NCI-H2227 (cell line): ENCODE results near the gene MRM2.

Experiments
- DNase-seq: peaks from one replicate; lab custom pipeline; 2025; ENCODE audit not compliant: unreplicated experiment; lab: John Stamatoyannopoulos, UW

MRM2 gene

DNA sequence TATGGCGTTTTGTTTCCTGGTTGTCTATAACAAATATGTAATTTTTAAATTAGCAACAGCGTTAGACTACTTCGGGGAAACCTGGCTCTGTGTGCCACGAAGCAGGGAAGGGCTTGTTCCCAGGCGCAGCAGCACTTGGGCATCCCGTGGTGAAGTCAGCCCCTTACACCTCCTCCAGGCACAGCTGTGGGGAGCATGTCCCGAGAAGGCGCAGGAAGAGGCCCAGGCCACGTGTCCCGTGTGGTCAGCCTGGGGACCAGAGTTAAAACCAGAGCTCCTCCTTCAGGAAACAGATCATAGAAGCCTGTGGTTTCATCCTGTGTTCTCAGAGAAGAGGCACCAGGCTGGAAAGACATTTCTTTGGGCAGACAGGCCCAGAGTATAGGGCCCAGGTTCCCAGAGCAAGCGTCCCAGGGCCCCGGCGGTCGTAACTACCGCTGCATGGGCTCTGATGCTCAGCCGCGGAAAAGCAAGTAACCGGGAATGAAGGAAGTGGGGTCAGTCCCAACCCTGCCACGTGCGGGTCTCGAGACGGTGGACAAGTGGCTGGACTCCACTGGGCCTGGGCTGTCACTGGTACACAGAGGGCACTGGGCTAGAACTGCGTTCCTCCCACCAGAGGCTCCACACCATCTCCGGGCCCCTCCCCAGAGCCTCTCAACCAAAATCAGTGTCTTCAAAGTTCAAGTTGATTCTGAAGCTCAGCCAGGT, 7.1 kb upstream of the MRM2 start:
- DNase-seq: no peak

DNA sequence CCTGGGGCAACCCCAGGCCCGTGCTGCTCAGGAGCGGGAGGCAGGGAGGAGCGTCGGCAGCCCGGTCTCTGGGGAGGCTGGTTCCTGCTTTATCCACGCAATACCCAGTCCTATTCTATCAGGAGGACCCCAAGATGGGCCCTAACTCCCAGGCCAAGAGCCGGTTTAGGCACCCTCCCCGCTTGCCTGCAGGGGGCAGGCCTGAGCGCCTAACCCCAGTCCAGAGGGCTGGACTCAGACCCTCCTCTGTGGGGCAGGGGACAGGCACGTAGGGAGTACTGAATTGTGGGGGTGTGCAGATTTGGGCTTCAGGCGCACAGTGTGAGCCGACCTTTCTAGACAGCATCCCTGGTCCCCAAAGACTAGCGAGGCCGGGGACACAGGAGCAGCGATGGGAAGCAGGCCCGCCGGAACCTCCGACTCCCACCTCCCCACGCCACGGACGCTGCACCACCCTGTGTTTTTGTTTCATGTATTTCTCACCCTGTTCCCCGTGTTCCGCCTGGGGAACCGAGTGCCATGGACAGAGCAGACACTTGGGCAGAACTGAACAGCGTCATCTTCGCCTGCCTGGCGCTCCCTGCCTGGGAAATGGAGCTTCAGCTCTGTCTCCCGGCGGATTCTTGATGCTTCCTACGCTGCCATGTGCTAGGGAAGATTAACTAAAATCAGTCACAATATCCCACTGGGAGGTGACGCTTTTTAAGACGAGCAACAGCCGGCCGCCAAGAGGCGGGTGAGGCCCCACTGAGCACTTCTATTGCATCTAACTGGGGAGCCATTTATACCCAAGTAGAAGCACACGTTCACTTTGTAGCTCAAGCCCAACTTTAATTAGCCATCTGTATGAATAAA, 5.4 kb upstream of the MRM2 start:
- DNase-seq: no peak

DNA sequence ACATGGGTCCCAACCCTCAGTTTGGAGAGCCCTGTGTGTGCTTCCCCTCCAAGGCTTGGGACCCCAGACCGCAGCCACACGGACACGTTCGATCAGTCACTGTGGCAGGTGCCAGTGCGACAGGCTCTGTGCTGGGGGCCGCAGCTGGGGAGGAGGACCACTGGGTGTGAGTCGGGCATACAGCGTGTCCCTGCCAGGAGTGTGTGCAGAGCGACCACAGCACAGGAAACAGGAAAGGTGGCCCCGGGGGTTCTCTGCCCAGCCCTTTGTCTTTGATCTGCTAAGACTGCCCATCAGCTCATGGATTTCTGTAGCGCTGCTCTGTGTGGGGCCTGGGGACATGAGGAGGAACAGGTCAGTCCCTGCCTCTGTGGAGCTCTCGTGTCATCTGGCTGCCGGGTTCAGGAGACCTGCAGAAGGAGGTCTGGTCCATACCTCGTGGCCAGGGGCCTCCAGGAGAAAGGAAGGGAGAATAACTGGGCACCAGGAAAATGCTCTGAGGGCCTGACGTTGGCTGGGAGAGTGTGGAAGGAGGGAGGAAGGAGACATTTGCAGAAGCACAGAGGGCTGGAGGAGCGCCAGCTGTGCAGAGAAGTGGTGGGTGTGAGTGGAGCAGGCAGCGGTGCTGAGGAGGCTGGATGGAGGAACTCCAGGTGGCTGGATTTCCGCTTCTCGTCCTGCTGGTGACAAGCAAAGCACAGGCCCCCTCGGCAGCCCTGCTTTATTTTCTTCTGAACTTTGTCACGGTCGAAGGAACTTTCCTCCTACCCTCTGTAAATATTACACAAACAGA, 4.1 kb upstream of the MRM2 start:
- no peak for DNase-seq

DNA sequence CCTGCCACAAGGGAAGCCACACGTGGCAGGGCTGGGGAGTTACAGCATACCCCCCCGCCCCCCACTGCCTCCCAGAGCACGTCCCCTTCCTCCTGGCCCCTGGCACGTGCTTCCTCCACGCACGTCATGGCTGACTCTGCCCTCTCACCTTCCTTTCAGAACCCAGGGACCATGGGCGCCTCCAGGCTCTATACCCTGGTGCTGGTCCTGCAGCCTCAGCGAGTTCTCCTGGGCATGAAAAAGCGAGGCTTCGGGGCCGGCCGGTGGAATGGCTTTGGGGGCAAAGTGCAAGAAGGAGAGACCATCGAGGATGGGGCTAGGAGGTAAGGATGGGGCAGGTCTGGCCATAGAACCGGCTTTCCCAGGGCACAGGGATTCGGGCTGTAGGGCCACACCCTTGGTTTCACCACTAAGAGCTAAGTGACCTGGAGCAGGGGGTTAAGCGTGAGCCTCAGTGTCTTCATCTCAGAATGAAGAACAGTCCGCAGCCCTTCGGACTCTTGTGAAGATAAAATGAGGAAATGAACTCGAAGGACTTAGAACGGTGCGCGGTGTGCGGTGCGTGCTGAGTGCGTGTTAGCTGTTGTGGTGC, 2.5 kb upstream of the MRM2 start:
- no peak for DNase-seq

DNA sequence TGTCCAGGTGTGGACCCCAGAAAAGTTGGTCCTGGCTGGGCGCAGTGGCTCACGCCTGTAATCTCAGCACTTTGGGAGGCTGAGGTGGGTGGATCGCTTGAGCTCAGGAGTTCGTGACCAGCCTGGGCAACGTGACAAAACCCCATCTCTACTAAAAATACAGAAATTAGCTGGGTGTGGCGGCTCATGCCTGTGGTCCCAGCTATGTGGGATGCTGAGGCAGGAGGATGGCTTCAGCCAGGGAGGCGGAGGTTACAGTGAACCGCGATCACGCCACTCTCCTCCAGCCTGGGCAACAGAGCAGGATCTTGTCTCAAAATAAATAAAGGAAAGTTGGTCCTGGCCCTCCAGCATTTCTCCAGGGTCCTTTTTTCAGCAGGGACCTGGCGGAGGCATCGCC, 1.5 kb upstream of the MRM2 start:
- DNase-seq: no peak

DNA sequence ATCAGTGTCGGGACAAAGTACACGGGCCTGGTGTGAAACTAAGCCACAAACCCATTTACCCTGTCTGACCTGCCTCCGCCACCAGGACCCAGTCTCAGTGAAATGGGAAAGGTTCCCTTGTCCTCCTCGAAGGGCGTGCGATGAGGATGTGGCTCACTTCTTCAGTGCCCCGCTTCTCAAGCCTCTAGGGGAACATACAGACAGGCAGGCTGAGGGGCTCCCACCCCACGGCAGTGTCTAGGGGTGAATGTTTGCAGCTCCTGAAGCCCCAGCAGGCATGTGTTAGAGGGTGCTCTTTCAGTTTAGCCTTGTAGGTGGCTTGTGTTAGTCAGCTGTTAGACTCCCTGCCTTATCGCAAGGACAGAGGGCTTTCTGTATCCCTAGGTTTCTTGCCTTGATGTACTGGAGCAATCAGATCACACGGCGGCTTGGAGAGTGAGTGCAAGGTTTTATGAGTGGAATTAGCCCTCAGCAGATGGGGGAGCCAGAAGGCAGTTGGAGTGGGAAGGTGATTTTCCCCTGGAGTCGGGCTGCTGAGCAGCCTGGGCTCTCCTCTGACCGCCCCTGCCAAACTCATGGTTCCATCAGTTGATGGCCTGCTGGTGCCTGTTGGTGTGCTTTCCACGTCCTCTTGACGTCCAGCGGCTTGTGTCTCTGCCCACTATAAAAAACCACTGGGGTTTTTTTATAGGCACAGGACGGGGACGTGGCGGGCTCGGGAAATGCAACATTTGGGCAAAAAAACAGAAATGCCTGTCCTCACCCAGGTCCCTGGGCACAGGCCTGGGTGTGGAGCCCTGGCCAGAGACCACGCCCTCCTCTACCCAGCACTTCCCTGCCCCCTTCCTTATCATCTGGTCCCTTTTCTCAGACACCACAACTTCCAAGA, 780 bp upstream of the MRM2 start:
- peak; percentile 36 for DNase-seq

DNA sequence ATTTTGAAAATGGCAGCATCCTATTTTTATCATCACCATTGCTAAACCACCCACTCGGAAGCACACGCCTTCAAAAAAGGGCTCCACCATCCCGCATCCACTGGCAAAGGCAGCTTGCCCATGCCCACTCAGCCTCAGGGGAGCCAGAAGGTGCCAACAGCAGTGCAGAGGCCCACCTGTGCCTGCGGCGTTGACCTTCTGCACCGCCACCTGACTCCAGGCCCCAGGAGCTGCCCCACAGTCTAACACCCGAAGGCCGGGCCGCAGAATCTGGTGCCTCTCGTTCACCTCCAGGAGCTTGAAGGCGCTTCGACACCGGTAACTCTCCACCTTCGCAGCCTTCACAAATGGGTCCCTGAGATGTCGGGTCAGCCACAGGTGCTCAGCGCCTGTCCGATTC, 2.8 kb downstream of the MRM2 start:
- no peak for DNase-seq

DNA sequence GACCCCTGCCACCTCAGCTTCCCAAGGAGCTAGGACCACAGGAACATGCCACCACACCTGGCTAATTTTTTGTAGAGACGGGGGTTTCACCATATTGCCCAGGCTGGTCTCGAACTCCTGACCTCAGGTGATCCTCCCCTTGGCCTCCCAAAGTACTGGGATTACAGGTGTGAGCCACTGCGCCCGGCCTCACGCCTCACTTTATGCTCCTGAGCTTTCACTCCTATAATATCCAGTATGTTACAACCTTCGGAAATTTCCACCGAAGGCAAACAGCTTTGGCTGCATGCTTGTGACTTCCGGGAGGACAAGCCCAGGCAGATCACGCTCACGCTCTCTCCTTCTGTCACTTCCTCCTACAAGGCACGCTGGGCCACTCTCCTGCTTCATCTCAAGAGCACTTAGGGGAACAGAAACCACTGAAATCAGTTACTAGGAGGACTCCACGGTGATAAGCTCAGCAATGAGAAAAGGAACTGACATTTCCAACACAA, 4.8 kb downstream of the MRM2 start:
- DNase-seq: no peak

DNA sequence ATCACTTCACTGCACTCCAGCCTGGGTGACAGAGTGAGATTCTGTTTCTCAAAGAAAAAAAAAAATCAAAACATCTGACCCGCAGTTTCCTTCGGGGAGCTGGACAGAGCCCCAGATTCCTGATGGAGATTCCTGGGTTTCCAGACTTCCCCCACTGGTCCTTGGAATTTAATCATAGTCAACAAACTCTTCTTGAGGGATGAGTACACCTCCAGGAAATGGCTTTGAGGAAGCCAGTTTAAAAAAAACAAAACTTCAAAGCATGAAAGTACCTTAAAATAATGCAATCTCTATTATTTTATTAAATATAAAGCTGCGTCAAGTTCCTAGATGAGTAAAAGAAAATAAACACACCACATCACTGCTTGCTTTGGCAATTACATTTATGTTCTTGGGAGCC, 8.1 kb downstream of the MRM2 start:
- no peak for DNase-seq

DNA sequence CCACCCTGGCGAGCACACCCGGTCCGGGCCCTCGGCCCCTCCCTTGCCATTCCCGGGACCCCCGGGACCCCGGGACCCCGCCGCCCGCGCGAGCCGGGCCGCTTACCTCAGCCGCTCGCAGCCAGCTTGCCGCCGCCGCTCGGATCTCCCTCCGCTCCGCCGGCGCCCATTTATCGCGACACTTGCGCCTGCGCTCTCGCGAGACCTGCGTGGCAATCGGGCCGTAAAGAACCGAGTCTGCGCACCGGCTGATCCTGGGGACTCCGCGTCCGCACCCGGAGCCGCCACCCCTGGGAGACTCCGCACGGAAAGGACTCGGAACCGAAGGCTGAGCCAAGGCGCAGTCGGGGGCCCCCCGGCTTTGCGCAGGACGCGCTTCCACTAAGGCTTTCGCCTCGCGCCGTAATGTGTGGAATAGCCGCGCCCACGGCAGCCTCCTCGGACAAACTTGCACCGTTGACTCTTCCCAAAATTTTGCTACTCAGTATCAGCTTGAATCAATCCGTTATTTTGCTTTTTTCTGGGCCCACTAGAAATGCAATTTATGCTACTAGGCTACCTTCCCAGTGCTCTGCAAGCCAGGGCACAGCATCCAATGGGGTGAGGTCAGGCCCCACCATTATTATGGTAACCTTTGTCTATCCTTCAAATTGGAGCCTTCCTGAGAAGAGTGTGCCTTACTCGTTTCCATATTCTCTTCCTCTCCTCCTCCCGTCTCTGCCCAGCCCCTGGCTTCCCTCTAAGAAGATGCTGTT, 9.1 kb downstream of the MRM2 start, which contains the start of gene MAD1L1:
TSS of gene MAD1L1 (minus strand) at position 180 of the 755 bp plus-strand sequence. CDS start 2,812 bp downstream, outside the sequence.
- peak; percentile 91 for DNase-seq

DNA sequence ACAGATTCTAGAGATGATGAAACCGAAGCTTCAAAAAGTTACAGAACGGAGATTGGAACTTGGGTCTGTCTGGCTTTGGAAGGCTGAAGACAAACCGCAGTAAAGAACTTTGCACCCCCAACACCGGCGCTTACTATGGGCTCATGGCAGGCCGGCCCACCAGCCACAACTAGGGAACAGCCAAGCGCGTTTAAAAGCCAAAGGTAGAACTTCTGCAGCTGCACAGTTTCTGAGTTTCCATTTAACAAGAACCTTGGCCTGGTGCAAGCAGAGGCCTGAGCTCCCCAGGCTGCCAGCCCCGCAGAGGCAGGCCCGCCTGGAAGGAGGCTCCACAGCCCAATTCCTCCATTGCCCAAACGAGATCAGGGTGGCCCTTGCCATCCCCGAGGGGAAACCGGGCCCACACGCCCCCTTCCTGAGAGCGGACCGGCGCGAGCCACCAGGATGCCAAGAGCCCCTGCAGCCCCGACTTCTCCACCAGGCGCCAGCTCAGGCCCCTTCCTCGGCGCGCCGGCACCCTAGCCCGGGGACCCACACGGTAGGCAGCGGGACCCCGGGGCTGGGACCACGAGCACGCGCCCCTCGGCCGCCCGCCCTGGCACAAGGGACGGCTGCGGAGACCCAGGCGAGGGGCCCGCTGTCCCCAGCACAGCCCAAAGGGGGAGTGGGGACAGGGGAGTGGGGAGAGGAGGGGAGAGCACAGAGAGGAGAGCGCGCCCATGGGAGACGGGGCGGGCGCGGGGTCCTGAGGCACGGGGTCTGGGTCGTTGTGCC, 9.8 kb downstream of the MRM2 start:
- DNase-seq: peak; percentile 27

DNA sequence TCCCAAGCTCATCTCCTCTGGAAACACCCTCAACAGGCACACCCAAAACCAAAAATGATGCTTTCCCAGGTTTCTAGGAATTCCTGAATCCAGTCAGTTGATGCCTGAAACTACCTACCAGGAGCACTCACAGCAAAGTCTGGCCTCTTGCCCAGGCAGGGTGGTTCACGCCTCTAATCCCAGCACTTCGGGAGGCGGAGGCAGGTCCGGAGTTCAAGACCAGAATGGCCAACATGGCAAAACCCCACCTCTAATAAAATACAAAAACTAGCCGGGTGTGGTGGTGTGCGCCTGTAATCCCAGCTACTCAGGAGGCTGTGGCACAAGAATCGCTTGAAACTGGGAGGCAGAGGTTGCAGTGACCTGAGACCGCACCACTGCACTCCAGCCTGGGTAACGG, 11.1 kb downstream of the MRM2 start:
- no peak for DNase-seq

DNA sequence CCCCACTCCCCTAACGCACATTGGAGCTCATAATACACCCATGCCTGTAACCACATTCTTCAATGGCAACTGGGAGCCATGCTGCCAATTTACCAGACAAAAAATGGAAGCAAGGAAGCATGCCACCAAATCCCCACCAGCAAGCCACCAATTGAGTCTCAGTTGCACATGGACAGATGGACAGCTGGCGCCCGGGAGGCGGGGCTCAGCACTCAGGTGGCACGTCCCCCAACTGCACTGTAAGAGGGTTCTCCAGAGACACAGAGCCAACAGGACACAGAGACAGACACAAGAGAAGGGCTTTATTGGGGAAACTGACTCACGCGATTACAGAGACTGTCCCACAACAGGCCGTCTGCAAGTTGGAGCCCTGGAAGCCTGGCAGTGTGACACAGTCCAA, 11.8 kb downstream of the MRM2 start:
- DNase-seq: no peak

DNA sequence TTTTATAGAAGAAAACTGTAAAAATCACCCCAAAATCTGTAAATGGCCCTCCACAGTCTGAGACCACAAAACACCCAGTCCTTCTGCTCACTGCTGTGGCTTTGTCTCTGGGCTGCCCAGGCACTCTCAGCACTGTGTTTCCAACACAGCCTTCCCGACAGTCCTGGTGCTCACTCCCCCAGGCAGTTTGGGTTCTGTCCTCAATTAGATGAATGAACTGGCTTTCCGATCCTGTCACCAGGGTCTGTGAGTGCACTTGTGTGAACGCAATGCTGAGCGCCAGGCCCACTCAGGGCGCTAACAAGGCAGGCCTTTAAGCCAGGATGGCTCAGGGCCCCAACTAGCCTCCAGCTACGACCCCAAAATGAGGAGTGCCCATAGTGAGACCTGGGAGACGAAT, 12.5 kb downstream of the MRM2 start:
- DNase-seq: no peak

DNA sequence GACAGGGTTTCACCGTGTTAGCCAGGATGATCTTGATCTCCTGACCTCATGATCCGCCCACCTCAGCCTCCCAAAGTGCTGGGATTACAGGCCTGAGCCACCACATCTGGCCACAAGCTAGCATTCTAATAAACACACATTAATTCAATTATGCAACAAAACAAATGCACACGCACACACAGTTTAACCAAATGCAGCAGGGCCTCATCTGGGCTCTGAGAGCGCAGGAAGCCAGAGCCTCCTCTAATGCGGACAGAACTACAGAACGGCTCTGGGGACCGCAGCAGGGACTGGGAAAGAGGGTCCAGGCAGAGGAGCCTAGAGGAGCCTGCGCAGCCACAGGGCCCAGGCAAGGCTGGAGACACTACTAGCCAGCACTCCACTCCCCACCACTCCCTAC, 13.1 kb downstream of the MRM2 start:
- no peak for DNase-seq

DNA sequence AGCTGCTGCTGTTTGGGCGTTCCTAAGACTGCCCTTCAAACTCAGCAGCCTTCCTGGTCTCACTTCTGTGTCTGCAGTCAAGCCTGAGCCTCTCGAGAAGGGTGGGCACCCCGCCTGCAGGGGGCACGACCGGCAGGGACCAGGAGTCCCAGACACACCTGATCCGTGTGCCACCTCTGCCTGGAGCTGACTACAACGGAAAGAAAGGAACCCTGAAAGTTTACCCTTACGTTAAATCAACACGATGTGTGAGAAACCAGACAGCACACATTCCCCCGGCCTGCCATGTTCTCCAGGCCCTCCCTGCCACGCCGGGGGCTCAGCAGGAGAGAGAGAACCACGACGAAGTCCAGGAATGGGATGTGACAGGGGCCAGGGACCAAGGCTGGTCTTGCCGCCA, 14.3 kb downstream of the MRM2 start:
- DNase-seq: no peak

DNA sequence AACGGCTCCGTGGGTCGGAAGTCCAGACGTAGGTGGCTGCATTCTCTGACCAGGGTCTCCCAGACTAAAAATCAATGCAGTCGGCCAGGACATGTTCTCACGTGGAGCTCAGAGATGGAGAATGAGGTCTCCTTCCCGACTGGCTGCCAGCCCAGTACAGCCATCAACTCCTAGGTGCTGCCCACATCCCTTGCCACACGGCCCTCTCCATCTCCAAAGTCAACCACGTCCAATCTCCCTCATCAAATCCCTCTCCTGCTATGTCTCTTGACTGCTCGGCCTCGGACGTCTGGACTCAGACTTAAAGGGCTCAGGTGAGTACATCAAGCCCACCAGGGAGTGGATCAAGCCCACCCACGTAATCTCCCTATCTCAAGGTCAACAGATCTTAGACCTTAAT, 16.2 kb downstream of the MRM2 start:
- DNase-seq: no peak

DNA sequence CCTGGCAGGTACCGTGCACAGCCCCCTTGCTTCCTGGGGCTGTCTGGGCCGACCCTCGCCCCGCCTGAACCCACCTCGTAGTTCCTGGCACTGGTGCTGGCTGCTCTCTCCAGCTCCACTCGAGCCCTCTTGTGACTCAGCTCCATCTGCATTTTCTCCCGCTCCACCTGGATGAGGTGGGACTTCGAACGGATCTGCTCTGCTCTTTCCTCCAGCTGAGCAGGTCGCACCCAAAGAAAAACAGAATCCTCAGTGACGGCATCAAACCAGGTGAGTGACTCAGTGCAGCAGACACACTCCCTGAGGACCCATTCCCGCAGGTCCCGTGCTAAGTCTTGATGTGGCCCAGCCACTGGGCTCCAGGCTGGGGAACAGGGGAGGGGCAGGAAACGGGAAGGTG, 16.7 kb downstream of the MRM2 start:
- DNase-seq: no peak

DNA sequence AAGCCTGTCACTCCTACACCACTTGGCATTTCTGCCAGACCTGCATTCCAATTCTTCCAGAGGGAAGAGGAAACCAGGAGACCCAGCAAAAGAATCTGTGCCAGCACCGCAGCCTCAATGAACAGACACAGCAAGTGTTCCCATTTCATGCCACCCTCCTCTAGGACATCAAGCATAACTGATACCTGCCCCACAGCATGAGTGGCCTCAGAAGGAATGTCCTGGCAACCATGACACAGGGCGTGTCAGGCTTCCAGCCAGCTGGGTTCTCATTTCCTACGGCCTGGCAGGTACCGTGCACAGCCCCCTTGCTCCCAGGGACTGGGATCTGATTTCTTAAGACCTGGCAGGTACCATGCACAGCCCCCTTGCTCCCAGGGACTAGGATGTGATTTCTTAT, 17.1 kb downstream of the MRM2 start:
- no peak for DNase-seq
